ENCODE data around the gene MMP14. TPM values are rescaled to one million over a fixed set of nuclear protein-coding genes. Genes with fewer than 3 reads are reported as not detected.

MMP14 gene
- total and polyA plus RNA-seq, 9 of the 15 experiments (the other 6 are each of a cell fraction or from before 2014, with no cell fraction given) = 0.36 to 5.8 (median 1.3) TPM; not detected in 2

- TF ChIP-seq E2F1 (CRISPR knock-in tag; IDR thresholded peaks at IDR 0.05) = no peak
- no peak for TF ChIP-seq ZNF695 (CRISPR knock-in tag; IDR thresholded peaks at IDR 0.05)
- TF ChIP-seq NFIX (CRISPR knock-in tag; IDR thresholded peaks at IDR 0.05; ENCODE audit: low read depth) = no peak
- TF ChIP-seq MITF (IDR thresholded peaks at IDR 0.05) = no peak
- no peak for TF ChIP-seq YBX1 (IDR thresholded peaks at IDR 0.05)
- no peak for TF ChIP-seq PHF21A (IDR thresholded peaks at IDR 0.05; ENCODE audit: borderline replicate concordance, low read depth)
- peak; percentile 7; the same call in 1 of the 2 replicates for TF ChIP-seq SOX6 (IDR thresholded peaks at IDR 0.05)
- no peak for TF ChIP-seq ARHGAP35 (IDR thresholded peaks at IDR 0.05; ENCODE audit: partially characterized antibody)
- no peak for TF ChIP-seq ZBTB33 (CRISPR knock-in tag; IDR thresholded peaks at IDR 0.05)
- TF ChIP-seq REST (IDR thresholded peaks at IDR 0.05; ENCODE audit: borderline replicate concordance) = no peak
- TF ChIP-seq REST (CRISPR knock-in tag; IDR thresholded peaks at IDR 0.05; ENCODE audit: low read depth) = peak; percentile 50; the same call in 1 of the 2 replicates
- TF ChIP-seq DEAF1 (CRISPR knock-in tag; IDR thresholded peaks at IDR 0.05) = no peak
- 0 out of 2 replicates have a peak, but pooled peaks have one; percentile 62 for TF ChIP-seq POLR2AphosphoS2 (IDR thresholded peaks at IDR 0.05; ENCODE audit: low read length)
These were observed 35.0 kb downstream of the MMP14 start, which contains the start of gene LRP10 (continued) for GRCh38 chr14:22871224-22872032.

Measured in K562 (cell line).